Activated gamma-delta T cell (primary cell): Measurements from ENCODE around the gene PTPRN2.

Source experiments
- DNase-seq: peaks from one replicate; lab custom pipeline; 2025; lab: John Stamatoyannopoulos, UW

PTPRN2 gene

DNA sequence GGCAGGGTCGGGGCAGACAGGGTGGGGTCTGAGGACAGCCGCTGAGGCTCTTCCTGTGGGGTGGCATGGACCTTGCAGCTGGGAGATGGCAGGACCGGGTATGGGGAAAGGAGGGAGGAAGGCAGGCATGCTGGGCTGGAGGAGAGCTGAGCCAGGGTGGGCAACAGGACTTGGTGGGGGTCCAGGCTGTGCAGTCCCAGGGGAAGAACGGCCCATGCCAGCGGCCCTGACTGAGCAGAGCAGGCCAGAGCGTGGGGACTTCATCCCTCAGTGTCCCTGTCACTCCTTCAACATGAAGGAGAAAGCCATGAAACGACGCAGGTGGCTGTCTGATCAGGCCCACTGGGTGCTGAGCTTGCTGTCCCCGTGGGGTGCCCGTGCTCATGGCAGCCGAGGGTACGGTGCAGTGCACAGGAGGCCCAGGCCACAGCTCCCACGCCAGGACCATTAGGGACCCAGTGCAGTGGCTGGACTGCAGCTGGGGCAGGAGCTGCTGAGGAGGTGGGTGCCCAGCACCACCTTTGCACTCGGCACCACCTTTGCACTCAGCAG, 519.6 kb downstream of the PTPRN2 start:
- no peak for DNase-seq

DNA sequence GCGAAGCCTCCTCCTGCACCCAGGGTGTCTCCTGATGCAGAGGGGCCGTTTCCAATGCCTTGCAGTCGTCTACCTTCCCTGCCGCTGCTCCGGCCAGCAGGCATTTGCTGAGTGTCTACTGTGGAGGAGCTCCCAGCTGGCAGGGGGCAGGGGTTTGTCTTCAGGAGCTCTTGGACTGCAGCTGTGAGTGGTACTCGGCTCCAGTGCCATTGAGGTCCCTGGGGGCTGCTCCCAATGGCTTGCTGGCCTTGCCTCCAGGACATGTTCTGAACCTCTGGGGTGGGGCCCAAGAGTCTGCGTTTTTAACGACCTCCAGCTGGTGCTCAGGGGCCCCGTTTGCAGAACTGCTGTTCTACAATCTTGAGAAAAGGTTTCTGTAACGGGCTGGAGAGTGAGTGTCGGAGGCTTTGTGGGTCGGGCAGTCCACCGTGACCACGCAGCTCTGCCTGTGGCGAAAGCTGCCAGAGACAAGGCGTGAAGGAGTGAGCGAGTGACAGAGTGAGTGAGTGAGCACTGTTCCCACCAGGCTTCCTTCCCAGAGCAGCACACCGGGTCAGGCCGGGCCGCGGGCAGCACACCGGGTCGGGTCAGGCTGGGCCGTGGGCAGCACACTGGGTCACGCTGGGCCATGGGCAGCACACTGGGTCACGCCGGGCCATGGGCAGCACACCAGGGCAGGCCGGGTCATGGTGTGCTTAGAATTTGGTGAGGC, 520.2 kb downstream of the PTPRN2 start:
- no peak for DNase-seq

DNA sequence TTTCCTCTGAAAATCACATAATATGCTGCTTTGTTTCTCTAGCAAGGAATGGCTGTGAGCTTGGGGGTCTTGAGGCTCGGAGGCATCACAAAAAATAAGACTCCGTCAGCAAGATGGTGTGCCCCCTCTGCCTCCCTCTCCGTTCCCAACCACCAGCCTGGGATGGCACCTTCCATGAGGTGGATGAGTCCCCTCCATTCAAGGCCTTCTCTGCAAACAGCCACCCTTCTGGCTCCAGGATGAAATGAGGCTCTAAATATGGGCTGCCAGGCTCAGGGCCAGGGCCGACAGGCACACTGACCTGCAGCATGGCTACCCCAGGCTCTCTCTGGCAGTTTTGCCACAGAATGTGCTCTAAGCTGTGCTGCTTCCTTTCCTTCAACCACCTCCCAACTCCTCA, 521.5 kb downstream of the PTPRN2 start:
- DNase-seq, result no peak

DNA sequence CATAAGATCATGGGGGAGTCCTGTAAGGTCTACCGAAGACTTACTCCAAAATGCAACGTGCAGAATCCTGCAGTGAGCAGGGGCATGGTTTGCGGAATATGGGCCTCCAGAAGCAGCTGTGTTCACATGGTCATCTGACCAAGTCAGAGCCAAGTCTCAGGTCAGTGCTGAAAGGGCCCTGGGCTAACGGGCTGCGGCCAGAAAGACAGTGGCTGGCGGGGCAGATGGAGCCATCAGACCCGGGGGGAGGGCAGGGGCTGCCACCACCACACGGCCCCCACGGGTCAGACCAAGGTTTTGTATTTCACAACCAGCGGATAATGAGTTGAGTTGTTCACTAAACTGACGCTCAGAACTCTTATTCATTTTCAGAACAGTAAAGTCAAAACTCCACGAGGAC, 522.3 kb downstream of the PTPRN2 start:
- no peak for DNase-seq

DNA sequence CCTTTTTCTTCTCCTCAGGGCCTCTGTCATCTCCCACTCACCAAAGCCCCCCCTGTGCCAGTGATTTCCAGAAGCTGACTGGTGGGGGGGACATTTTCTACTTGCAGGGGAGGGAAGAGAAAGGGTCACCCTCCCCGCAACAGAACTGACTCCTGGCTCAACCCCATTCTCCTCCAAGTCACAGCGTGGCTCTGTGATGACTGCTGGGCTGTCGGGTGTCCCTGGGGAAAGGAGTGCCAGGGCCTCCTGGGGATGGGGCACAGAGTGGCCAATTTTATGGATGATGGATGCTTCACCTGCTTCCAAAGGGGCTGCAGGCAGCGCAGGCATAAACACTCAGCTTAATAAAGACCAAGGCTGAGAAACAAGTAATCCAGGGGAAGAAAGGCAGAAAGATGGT, 523.0 kb downstream of the PTPRN2 start:
- no peak for DNase-seq

DNA sequence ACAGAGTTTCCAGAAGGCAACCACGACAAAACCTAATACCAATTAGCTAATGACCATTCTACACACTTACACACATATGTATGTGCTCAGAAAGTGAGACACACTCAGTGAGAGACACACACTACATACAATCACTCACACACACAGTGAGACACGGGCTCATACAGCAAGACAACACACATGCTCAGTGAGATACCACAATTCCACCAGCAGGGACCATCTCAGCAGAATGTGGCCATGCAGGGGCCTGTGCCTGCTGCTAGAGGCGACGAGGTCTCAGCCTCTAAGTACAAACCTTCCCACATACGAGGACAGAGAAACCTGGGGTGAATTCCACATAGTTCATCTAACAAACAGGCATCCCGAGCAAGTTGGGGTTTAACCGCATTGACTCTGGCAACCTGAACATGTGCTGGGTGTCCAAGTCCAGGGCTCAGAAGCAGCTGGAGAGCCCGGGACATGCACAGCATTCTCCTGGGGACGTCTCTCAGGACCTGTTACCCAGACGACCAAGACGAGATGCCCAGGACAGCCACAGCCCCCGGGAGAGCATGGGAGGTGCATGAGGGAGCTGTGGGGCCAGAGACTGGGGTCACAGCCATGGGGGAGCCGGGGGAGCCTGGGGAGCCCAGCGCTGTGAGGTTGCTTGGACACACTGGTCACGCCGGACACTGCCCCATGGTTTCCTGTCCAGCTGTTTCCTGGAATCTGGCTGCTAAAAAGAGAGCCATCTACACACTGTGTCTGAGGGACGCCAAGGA, 523.6 kb downstream of the PTPRN2 start:
- no peak for DNase-seq

DNA sequence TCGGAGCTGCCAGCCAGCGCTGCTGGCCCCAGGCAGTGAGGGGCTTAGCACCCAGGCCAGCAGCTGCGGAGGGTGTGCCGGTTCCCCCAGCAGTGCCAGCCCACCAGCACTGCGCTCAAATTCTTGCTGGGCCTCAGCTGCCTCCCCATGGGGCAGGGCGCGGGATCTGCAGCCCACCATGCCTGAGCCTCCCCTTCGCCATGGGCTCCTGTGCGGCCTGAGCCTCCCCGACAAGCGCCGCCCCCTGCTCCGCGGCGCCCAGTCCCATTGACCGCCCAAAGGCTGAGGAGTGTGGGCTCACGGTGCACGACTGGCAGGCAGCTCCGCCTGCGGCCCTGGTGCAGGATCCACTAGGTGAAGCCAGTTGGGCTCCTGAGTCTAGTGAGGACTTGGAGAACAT, 525.0 kb downstream of the PTPRN2 start:
- no peak for DNase-seq

DNA sequence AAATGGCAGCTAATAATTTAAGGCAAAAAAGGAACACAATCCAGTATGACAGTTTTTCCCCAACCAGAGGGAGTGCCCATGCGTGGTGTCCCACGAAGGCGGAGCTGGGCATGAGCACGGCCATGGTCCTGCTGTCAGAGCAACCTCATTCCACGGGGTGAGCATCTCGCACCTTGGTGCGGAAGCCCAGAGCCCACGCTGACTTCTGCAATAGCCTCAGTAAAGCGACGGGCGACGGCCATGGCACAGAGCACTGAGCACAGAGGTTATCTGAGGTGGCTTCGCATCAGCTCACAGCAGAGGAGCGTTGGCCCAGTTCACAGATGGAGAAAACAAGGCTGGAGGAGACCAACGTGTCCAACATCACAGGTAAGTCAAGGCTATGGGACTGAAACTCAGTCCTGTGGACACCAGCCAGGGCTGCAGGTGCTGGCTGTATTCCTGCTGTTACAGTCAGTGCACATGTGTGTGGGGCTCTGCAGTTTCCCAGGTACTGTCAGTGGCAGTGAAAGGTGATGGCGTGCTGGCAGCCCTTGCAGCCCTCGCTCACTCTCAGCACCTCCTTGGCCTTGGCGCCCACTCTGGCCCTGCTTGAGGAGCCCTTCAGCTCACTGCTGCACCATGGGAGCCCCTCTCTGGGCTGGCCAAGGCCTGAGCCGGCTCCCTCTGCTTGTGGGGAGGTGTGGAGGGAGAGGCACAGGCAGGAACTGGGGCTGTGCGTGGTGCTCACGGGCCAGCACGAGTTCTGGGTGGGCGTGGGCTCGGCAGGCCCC, 525.6 kb downstream of the PTPRN2 start:
- DNase-seq, result no peak

DNA sequence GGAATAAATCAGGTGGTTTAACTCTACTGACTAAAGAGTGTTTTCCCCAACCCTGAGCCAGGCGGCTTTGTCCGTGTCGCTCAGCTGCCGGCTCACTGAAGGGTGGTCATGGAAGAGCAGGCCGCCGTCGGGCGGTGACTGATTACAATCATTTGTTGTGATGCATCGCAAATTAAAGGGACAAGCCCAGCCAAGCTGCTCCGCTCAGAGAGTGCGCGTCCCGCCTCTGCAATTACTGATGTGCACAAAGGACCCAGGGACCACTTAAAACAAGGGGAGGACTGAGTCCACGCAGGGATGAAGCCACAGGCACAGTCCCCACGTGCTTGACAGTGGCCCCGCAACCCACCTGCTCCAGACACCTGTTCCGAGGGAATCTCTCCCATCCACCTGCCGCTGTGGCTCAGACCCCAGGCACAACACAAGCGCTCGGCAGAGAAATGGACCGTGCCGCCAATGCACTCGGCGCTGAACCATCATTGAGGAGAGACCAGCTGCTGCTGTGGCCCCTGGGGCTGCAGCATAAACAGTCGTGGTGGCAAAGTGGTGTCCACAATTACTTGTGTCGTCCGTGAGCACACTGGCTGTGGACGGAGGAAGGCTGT, 526.5 kb downstream of the PTPRN2 start:
- DNase-seq, result no peak

DNA sequence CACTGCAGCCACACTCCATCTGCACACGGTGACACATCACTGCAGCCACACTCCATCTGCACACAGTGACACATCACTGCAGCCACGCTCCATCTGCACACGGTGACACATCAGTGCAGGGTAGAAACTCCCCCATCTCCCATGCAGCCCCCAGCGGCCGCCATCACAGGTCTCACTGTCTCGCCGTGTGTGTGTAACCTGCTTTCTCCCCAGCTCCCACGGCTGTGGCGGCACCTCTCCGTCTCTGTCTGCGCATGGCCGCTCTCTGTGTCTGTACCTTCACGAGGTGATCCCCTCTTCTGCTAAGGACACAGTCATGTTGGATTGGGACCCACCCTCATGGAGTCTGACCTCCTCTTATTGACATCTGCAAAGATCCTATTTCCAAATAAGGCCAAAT, 527.4 kb downstream of the PTPRN2 start:
- no peak for DNase-seq

DNA sequence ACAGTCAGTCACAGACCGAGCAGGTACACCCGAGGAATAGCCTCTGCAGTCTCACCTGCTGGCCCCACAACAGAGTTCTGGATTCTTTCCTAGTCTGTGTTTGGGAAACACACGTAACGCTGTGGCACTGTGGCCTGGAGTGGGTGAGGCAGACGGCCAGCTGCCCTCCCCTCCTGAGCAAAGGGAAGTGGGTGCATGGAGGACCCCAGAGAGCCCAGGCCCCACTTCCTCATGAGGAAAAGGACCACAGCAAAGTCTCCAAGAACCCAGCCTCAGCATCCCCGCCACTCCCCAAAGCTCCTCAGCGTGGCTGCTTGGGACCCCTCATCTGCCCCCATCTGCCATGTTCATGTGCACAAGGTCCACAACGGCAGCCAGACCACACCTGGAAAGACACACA, 530.2 kb downstream of the PTPRN2 start:
- DNase-seq, result no peak

DNA sequence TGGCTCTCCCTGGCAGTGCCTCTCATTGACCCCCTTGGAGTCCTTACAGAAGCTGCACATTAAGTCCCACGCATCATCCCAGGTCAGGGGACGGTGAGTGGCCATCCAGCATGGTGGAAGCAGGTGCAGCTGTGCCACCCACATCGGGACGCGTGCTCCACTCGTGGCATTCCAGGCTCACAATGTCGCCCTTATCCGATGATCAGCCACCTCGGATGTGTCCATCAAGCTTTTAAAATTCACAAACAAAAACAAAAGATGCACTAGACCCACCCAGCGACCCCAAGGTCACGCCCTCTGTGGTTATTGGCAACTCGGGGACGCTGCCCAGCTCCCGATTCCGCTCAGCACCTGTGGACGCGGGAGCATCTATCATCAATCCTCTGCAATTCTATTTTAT, 530.9 kb downstream of the PTPRN2 start:
- no peak for DNase-seq

DNA sequence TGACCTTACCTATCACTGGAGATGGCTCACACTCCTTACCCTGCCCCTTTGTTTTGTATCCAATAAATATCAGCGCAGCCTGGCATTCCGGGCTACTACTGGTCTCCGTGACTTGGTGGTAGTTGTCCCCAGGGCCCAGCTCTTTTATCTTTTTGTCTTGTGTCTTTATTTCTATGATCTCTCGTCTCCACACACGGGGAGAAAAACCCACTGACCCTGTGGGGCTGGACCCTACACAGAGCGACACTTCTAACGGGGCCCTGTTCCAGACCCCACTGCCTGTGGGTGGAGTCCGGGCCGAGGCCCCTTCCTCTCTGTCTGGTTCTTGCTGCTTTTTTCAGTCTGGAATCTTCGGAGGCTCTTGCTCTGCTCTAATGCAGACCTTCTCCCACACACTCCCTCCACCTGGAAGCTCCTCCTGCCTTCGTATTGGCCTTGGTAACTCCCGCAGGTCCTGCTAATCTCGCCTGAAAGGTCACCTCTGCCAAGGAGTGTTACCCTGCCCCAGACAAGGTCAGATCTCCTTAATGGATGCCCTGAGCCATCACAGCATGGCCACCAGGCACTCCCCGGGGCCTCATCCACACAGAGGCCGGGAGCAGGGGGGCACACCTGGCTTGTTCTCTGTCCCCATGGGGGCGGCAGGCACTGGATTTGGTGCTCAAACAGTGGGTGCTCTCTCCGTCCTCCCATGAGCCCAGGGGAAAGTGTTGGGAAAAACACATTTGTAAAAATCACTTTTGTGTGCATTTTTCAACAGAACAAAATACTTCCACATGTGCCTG, 531.7 kb downstream of the PTPRN2 start:
- no peak for DNase-seq

DNA sequence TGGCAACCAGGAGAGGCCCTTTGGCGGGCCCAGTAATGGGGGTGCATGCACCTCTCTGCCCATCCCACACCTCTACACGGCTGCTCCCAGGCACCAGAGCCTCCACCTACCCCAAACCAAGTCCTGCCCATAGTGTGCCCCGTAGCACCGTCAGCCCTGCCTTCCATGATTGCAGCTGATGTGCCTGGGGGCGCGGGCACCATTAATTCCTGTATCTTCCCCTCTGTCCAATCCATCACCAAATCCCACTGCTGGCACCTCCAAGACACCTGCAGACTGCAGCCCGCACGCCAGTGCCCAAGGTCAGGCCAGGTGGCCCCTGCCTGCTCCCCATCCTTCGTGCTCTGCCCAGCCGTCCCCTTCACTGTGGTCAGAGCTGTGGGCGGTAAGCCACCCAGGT, 533.0 kb downstream of the PTPRN2 start:
- DNase-seq, result no peak

DNA sequence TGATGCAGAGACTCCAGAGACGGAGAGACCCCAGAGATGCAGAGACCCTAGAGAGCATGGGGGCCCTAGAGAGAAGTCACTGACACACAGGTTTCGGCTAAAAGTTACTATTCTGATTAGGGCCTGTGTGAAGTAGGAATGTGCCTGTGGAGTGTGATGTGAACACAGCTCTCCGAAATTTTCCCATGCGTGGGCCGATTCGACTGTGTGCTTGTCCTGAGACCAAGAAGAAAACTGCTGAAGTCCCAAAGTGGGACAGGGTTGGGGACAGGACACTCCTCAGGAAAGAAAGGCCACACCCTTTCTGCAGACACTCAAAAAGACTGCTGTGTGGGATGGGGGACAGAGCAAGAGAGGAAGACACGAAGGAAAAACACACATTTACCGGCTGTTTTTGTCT, 533.5 kb downstream of the PTPRN2 start:
- no peak for DNase-seq

DNA sequence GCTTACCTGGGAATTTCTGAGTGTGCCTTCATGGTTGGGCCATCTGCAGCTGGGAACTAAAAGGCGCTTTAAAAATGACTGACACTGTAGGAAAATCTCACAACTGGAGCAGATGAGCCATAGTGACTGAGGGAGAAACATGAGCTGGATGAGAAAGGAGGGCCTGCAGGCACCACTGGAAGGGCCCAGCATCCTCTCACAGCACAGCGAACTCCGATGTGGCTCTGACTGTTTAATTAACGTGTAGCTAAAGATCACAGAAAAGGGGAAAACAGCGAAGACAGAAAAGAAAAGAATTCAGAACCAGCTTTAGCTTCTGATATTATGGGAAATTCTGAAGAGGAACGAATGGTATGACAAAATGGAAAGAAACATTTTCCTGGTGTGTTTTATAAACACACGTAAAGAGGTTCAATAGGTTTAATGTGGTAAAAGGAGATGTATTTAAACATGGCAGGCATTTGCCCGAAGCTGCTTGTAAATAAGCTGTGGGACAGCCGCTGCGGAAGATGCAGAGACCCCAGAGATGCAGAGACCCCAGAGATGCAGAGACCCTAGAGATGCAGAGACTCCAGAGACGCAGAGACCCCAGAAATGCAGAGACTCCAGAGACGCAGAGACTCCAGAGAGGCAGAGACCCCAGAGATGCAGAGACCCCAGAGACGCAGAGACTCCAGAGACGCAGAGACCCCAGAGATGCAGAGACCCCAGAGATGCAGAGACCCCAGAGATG, 534.3 kb downstream of the PTPRN2 start:
- DNase-seq, result no peak

DNA sequence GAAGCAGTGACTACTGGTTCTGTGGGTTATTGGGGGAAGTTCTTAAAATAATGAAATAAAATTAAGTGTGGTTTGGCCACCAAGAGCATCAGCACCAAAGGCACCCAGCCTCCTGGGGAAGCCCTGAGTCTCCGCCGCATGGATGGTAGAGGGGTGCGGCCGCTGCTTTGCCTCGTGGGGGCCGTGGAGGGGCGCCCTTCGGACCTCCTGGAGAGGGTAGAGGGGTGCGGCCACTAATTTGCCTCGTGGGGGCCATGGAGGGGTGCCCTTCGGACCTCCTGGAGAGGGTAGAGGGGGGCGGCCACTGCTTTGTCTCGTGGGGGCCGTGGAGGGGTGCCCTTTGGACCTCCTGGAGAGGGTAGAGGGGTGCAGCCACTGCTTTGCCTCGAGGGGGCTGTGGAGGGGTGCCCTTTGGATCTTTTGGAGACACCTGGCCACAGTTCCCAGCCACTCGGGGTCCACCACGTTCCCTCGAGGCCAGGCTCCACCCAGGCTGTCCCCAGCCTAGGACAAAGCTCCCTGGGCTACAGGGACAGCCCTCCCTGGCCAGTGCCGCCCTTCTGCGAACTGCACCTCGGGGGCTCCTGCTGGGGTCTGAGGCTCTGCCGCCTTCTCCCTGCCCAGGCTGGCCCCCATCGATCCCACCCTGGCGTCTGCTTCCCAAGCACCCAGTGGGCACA, 535.1 kb downstream of the PTPRN2 start:
- DNase-seq, result no peak

DNA sequence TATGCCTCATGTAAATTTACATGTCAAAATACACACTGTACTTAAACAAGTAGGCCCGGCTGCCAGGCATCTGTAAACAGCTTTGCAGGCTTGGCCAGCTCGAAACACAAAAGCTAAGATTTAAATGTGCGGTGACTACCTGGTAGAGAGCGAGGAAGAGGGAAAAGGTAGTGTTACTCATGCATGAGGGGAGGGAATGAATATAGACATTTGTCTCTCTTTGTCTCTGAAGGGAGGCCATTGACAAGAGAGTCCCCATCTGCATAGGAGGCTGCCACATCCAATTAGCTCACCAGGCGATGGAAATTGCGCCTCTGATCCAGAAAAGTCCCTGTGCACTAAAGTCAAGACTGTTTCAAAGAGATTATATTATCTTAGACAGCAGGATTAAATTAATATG, 535.8 kb downstream of the PTPRN2 start:
- no peak for DNase-seq

DNA sequence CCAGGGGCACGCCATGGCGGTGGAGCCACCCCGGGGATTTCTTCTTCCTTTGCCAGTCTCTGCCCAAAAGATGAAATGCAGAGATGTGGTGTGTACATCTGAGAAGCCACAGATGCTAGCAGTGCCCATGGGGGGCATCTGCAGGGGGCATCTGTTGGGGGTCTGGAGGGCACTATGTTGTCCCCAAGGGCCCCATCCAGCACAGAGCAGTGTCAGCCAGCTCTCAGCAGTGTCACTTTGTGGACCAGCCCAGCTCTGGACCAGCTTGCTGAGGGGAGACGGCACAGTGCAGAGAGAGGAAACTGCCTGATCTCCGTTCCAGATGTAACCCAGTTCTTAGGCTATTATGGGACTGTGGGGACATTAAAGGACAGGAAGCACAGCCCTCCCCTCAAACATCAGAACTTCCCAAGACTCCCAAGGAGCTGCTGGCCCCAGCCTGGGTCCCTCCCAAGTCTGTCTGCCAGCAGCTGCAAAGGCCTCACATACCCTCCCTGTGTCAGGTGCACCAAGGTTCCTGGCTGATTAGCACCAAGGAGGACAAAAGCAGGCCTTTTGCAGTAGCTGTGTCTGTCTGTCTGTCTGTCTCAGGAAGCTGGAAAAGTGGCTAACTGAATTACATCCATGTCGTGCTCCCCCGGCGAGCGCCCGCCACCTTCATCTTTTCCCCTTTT, 536.5 kb downstream of the PTPRN2 start:
- no peak for DNase-seq
